Heart right ventricle (tissue), 16 donors: Measurements from ENCODE around the gene DGAT2. TPM values are rescaled to one million over a fixed set of nuclear protein-coding genes. Genes with fewer than 3 reads are reported as not detected.

ENCODE experiments used
- ATAC-seq, 8 donors: fragments of 200-7000 bp; cut with Tn5 transposase; one replicate each; pipeline ENCODE4 v1.9.1; 2020; ENCODE audit warnings: mild to moderate bottlenecking in 8 of 8, moderate library complexity in 8 of 8, moderate number of reproducible peaks in 1 of 8
- DNase-seq, 2 donors: peaks; one replicate each; pipeline ENCODE4 v3.0.0-alpha.2; 2020
- H3K27ac ChIP-seq, 10 donors: fragments of 200-600 bp; sonication (generic) in 2 of 10; one replicate each; pipeline versions ENCODE4 v1.5.0 to v1.8.0; 2020 to 2022; ENCODE audit warnings: mild to moderate bottlenecking in 3 of 10
- H3K27me3 ChIP-seq, 7 donors: fragments of 200-600 bp; one replicate each; pipeline ENCODE4 v1.8.0; 2021 to 2022; ENCODE audit warnings: mild to moderate bottlenecking in 2 of 7
- H3K36me3 ChIP-seq, 9 donors: fragments of 200-600 bp; sonication (generic) in 1 of 9; one replicate each; pipeline versions ENCODE4 v1.5.0 to v1.8.0; 2020 to 2022; ENCODE audit warnings: mild to moderate bottlenecking in 2 of 9
- H3K4me1 ChIP-seq, 9 donors: fragments of 200-600 bp; sonication (generic) in 1 of 9; one replicate each; pipeline versions ENCODE4 v1.5.0 to v1.8.0; 2020 to 2022; ENCODE audit warnings: mild to moderate bottlenecking in 4 of 9
- H3K4me3 ChIP-seq, 10 donors: fragments of 200-600 bp; sonication (generic) in 2 of 10; one replicate each; pipeline versions ENCODE4 v1.5.0 to v1.8.0; 2020 to 2022; ENCODE audit warnings: mild to moderate bottlenecking in 7 of 10, moderate library complexity in 2 of 10
- H3K9me3 ChIP-seq, 11 donors: fragments of 200-600 bp in 10 of 11; sonication (generic) in 2 of 11; one replicate each; pipeline versions ENCODE4 v1.5.0 to v1.8.0; 2013 to 2022; ENCODE audit warnings: mild to moderate bottlenecking in 2 of 11, control low read depth in 1 of 11, moderate library complexity in 1 of 11
- WGBS, 2 donors: extraction: QIAGEN DNeasy Blood & Tissue Kit; methylation state at CpG; one replicate each; pipeline ENCODE4 v1.1.7; 2013; ENCODE audit warnings: inconsistent platforms in 1 of 2; 5-methylcytosine and 5-hydroxymethylcytosine counted together
- intact Hi-C, 10 donors: fragments of 100-400 bp; cut with DNase I; formaldehyde crosslinking; loops; one replicate each; pipeline versions ENCODE4 v1.11.1 to v1.14.2; 2022
- polyA plus RNA-seq, 2 donors: library from polyadenylated mRNA; stranded (reverse); fragments of 200-250 nt; gene quantifications; one replicate each; pipeline ENCODE4 v1.2.3, GENCODE V29; 2013
- total RNA-seq, 10 donors: library from RNA; stranded (reverse); fragmentation: NEBNext Ultra II Directional in 3 of 10; extraction: Animal tissue kit (Norgen Biotek cat#: 25700) in 3 of 10; gene quantifications; one replicate each; pipeline versions ENCODE4 v1.2.1 to v1.2.4, GENCODE V29; 2021 to 2023
- TF ChIP-seq, protein P1 (sequence below), 9 donors: fragments of 200-600 bp; sonication (generic) in 2 of 9; IDR thresholded peaks; one replicate each; pipeline versions ENCODE4 v1.5.0 to v1.8.0; 2021 to 2022; ENCODE audit warnings: antibody characterized with exemption in 9 of 9, mild to moderate bottlenecking in 5 of 9, moderate library complexity in 1 of 9
- donor health status: Arrhythmogenic right ventricular cardiomyopathy.
- donor health status: ischemic (EF 13 %, LVEDD 7.1; RV severe dilation, severe dysfunction).
- donor health status: healthy with polysubstance abuse.
- donor health status: DM: no; HTN: yes; CAD: no.
- donor health status: DM: no; HTN: no; CAD: no.
- donor health status: ischemic (EF 25% LVEDD 6.9; RV normal size, moderate dysfunction).
- donor health status: ischemic (EF 25% LVEDD 5.7; RV mildly dilated, moderate dysfunction).
- donor health status: healthy.
- donor health status: DM: yes; HTN: yes; CAD: no.
- donor health status: Ischemic cardiomyopathy.
- donor health status: ischemic (EF 35%, LVEDD 5.7; RV mildly dilated, moderate dysfunction).
- donor health status: nonischemic (EF 11% LVEDD 7.7; RV severe dilation, severe dysfunction).
- donor health status: DM: yes; HTN: yes; CAD: no.
- donor health status: PGD.
- donor health status: ischemic (EF 29% LVEDD 5.4; RV normal size, mild dysfunction).
- donor health status: nonischemic (EF 23%, LVEDD 6.1; RV moderate dilation, normal function).

DGAT2 gene
- total and polyA plus RNA-seq, 12 donors, result 6.2 to 24.4 (median 10.6) TPM

DNA sequence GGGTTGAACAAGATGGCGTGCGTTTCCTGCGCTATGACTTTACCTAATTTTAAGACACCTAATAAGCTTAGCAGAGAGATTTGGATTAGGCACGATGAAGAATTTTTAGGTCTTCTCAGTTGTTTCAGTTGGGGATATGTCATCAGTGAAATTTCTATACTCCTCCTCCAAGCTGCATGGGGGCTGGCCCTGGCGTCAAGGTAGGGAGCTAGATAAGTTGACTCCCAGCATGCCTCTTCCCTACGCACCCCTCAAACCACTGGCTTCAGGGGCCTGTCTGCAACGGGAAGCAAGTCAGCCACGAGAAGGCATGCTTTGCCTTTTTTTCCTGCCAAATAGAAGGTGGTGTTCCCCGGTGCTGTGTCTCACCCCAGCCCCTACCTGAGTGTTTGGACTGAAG lies 13.3 kb downstream of the DGAT2 start:
- TF ChIP-seq, protein P1, sequence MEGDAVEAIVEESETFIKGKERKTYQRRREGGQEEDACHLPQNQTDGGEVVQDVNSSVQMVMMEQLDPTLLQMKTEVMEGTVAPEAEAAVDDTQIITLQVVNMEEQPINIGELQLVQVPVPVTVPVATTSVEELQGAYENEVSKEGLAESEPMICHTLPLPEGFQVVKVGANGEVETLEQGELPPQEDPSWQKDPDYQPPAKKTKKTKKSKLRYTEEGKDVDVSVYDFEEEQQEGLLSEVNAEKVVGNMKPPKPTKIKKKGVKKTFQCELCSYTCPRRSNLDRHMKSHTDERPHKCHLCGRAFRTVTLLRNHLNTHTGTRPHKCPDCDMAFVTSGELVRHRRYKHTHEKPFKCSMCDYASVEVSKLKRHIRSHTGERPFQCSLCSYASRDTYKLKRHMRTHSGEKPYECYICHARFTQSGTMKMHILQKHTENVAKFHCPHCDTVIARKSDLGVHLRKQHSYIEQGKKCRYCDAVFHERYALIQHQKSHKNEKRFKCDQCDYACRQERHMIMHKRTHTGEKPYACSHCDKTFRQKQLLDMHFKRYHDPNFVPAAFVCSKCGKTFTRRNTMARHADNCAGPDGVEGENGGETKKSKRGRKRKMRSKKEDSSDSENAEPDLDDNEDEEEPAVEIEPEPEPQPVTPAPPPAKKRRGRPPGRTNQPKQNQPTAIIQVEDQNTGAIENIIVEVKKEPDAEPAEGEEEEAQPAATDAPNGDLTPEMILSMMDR (IDR thresholded peaks at IDR 0.05), result no peak
- 92 to 94% methylated on average over 9 of the region's 9 CpGs for WGBS, 2 donors
- intact Hi-C loops, result no loop called here

DNA sequence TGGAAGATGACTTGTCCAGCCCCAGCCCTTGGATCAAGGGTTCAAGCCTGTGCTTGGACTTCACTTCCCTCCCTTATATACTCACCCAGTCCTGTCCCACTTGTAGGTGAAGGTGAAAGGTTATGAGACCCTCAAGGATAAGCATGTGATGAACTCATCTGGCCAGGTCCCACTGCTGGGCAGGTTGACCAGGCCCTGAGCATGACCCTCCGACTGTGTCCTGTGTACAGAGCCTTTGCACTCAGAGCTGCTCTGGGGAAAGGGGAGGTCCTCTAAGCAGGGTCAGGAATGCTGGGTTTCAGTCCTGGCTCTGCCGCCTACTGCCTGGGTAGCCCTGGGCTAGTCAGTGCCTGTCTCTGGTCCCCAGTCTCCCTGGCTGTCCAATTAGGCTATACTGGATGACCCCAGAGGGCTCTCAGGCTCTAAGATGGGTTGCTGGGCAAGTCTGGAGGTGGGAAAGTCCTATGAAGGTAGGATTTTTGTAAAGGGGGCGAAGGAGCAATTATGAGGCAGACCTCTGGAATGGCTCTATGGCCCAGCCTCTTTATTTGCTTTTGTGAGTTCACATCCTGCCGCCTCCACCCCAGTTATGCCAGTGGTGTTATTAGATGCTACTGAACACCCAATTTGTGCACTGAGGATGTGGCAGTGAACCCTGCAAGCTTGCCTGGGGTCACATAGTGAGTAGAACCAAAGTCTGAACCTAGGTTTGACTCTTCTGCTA lies 14.1 kb downstream of the DGAT2 start:
- Histone ChIP-seq H3K4me3 (no peak overlapping the region), H3K9me3 (no peaks in the 10 kb centered on the region), H3K4me1 (peaks cover 0 to 7% (median 0%) of the 10 kb centered on the region in 9 donors), H3K27ac (no peak overlapping the region), H3K36me3 (peaks cover 0 to 9% (median 0%) of the 10 kb centered on the region in 9 donors), H3K27me3 (no peaks in the 10 kb centered on the region)
- intact Hi-C loops, result no loop called here
- WGBS, 2 donors, result 97 to 98% methylated on average over 4 of the region's 4 CpGs
- DNase-seq, result no peak
- TF ChIP-seq, protein P1 (IDR thresholded peaks at IDR 0.05), result no peak
- no peak for ATAC-seq

More for the DNA sequence above, 13.3 kb downstream of the DGAT2 start:
- Histone ChIP-seq H3K4me3 (no peak overlapping the region), H3K27ac (no peak overlapping the region), H3K36me3 (peaks cover 0 to 9% (median 0%) of the 10 kb centered on the region in 9 donors), H3K27me3 (no peaks in the 10 kb centered on the region), H3K4me1 (peaks cover 0 to 16% (median 0%) of the 10 kb centered on the region in 9 donors), H3K9me3 (no peaks in the 10 kb centered on the region)
- DNase-seq (no peak), ATAC-seq (no peak)

DNA sequence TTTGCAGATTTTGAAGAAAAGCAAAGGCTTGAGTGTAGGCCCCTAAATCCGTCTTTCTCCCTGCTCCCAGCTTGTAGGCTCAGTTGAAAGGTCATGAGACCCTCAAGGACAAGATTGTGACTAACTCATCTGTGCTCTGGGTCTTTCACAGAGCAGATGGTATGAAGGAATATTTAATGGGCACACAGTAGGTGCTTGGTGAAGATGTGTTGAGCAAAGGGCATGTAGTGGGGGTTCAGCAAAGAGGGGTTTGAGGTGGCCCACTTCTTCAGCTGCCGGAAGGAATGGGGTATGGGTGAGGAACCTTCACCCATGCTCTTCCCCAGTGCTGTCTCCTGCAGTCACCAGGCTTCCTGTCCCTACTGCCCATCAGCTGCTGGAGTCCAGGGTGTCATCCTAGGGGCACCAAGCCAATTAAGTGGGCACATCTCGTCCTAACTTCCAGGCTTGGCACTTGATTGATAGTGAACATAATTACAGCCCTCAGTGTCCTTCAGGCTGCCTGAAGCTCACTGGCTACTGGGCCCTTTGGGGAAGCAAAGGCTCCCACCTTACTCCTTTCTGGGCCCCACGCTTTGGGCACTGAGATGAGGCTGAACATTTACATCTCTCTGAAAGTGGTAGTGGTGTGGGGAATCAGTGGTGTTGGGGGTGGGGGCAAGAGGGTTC lies 15.0 kb downstream of the DGAT2 start:
- 83 to 93% methylated on average over 4 of the region's 4 CpGs for WGBS, 2 donors
- ATAC-seq, result no peak
- intact Hi-C loops, result no loop called here

DNA sequence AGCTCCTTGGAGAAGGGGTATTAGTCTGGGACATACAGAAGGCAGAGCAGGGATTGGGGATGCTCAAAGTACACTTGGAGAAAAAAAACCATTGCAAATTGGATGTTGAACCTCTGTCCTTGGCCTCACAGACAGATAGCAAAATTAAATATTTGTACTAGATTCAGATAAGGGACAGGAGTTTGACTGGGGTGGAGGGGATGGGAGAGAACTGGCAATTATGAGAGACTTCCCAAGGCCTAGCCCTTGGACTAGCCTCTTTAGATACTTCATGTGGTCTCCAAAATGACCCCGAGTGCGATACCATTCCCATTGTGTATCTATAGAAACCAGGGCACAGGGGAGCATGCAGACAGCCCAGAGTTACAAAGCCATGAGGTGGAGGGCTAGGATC lies 15.5 kb downstream of the DGAT2 start:
- Histone ChIP-seq H3K27me3 (no peaks in the 10 kb centered on the region), H3K4me3 (no peak overlapping the region), H3K36me3 (peaks cover 0 to 9% (median 0%) of the 10 kb centered on the region in 9 donors), H3K4me1 (peaks cover 0 to 5% (median 0%) of the 10 kb centered on the region in 9 donors), H3K9me3 (no peaks in the 10 kb centered on the region), H3K27ac (no peak overlapping the region)
- TF ChIP-seq, protein P1 (IDR thresholded peaks at IDR 0.05), result no peak
- intact Hi-C loops, result no loop called here
- no peak for ATAC-seq
- no peak for DNase-seq
- WGBS, 2 donors, result 95 to 100% methylated on average over 2 of the region's 2 CpGs

More for the DNA sequence above, 15.0 kb downstream of the DGAT2 start:
- Histone ChIP-seq H3K4me1 (no peaks in the 10 kb centered on the region), H3K27ac (no peak overlapping the region), H3K9me3 (no peaks in the 10 kb centered on the region), H3K36me3 (peaks cover 0 to 9% (median 0%) of the 10 kb centered on the region in 9 donors), H3K4me3 (no peak overlapping the region), H3K27me3 (no peaks in the 10 kb centered on the region)
- no peak for DNase-seq
- TF ChIP-seq, protein P1 (IDR thresholded peaks at IDR 0.05), result no peak
